ENCODE measurements around the gene SLC17A9. TPM values are rescaled to one million over a fixed set of nuclear protein-coding genes. Genes with fewer than 3 reads are reported as not detected.

The SLC17A9 gene
- total and polyA plus RNA-seq, 2 experiments from 2014 or later: 32.0 to 39.3 TPM

DNA sequence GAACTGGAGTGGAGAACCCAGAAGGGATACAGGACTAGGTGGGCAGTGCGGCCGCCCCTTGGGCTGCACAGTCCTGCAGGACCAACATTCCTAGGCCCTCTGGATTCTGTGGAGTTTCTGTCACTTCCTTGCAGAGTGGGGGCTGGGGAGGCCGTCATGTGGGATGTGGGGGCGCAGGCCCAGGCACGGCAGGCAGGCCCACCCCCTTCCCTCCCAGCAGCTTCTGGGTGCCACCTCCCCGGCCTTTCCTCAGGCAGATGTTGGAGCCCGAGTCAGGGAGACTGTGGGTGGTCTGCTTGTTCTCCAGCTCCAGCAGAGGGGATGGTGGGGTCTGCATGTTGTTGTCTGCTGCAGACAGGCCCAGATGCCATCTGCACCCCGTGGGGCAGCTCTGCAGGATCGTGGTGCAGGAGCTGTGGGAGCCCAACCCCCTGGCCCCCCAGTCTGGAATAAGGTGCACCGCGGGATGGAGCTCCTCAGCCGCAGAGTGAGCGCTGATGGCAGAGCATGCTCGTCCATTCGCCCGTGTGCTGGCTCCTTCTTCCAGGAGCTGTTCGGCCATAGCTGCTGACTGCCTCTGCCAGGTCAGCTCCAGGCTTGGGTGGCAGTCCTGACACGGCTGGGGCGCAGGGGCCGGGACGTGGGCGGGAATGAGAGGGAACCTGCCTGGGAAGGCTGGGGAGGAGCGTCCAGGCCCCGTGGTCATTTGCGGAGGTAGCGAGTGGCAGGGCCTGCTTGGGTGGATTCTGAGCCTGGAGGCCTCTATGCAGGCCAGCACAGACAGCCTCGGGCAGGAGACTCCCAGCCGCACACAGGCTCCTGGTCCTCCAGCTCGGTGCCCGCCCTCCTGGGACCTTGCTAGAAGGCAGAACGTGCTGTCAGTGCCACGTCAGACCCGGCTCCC lies 18.1 kb downstream of the SLC17A9 start:
- H3K36me3 Mint-ChIP-seq (ENCODE audit: low read depth): no peaks in the 10 kb centered on the region; the same call in 2 of the 3 replicates
- peaks cover 49% of the 10 kb centered on the region for H3K27me3 Mint-ChIP-seq (ENCODE audit: insufficient read depth, low read depth, poor library complexity)
- H3K9me2 ChIP-seq (ENCODE audit: insufficient read depth): no peaks in the 10 kb centered on the region
- H3K27ac ChIP-seq (ENCODE audit: low read depth): no peak overlapping the region
- TF ChIP-seq CTCF (conservative IDR thresholded peaks at IDR 0.05; ENCODE audit: low read depth in 2 of 2) (no peak), STAT1 (IDR thresholded peaks at IDR 0.05; ENCODE audit: unreplicated experiment) (no peak), EZH2 (IDR thresholded peaks at IDR 0.05; ENCODE audit: low read depth, unreplicated experiment) (no peak), CREB1 (CRISPR knock-in tag; IDR thresholded peaks at IDR 0.05; ENCODE audit: low read depth) (no peak), ZNF462 (CRISPR knock-in tag; IDR thresholded peaks at IDR 0.05) (no peak), JUNB (IDR thresholded peaks at IDR 0.05; ENCODE audit: unreplicated experiment) (no peak), EZH2phosphoT487 (IDR thresholded peaks at IDR 0.05; ENCODE audit: unreplicated experiment) (no peak), NANOG (IDR thresholded peaks at IDR 0.05; ENCODE audit: borderline replicate concordance) (no peak), ZNF331 (CRISPR knock-in tag; IDR thresholded peaks at IDR 0.05; ENCODE audit: low read depth) (no peak), POLR2AphosphoS5 (IDR thresholded peaks at IDR 0.05; ENCODE audit: low read depth) (no peak)
- TF ChIP-seq, protein P1, sequence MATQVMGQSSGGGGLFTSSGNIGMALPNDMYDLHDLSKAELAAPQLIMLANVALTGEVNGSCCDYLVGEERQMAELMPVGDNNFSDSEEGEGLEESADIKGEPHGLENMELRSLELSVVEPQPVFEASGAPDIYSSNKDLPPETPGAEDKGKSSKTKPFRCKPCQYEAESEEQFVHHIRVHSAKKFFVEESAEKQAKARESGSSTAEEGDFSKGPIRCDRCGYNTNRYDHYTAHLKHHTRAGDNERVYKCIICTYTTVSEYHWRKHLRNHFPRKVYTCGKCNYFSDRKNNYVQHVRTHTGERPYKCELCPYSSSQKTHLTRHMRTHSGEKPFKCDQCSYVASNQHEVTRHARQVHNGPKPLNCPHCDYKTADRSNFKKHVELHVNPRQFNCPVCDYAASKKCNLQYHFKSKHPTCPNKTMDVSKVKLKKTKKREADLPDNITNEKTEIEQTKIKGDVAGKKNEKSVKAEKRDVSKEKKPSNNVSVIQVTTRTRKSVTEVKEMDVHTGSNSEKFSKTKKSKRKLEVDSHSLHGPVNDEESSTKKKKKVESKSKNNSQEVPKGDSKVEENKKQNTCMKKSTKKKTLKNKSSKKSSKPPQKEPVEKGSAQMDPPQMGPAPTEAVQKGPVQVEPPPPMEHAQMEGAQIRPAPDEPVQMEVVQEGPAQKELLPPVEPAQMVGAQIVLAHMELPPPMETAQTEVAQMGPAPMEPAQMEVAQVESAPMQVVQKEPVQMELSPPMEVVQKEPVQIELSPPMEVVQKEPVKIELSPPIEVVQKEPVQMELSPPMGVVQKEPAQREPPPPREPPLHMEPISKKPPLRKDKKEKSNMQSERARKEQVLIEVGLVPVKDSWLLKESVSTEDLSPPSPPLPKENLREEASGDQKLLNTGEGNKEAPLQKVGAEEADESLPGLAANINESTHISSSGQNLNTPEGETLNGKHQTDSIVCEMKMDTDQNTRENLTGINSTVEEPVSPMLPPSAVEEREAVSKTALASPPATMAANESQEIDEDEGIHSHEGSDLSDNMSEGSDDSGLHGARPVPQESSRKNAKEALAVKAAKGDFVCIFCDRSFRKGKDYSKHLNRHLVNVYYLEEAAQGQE (IDR thresholded peaks at IDR 0.05; ENCODE audit: unreplicated experiment): no peak
- TF ChIP-seq, protein P2, sequence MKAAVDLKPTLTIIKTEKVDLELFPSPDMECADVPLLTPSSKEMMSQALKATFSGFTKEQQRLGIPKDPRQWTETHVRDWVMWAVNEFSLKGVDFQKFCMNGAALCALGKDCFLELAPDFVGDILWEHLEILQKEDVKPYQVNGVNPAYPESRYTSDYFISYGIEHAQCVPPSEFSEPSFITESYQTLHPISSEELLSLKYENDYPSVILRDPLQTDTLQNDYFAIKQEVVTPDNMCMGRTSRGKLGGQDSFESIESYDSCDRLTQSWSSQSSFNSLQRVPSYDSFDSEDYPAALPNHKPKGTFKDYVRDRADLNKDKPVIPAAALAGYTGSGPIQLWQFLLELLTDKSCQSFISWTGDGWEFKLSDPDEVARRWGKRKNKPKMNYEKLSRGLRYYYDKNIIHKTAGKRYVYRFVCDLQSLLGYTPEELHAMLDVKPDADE (IDR thresholded peaks at IDR 0.05): no peak
- no peak overlapping the region for H3K4me2 ChIP-seq
- H3F3A ChIP-seq (replicated peaks; ENCODE audit: low read depth): peaks cover 12% of the 10 kb centered on the region; the same call in 1 of the 2 replicates
- no peak overlapping the region for H2AFZ ChIP-seq
- no peak overlapping the region for H3K4me3 Mint-ChIP-seq
- peaks cover 29% of the 10 kb centered on the region for H3K4me1 ChIP-seq (ENCODE audit: insufficient read depth)
- no peak overlapping the region for H3K27ac Mint-ChIP-seq
- peaks cover 2% of the 10 kb centered on the region; the same call in 2 of the 3 replicates for H3K9me3 Mint-ChIP-seq
- ATAC-seq: no peak
- H3K79me2 ChIP-seq (replicated peaks; ENCODE audit: insufficient read depth): no peaks in the 10 kb centered on the region
- H4K20me1 ChIP-seq (replicated peaks; ENCODE audit: insufficient read depth): no peaks in the 10 kb centered on the region
- H3K4me1 Mint-ChIP-seq: peaks cover 31% of the 10 kb centered on the region
- no peaks in the 10 kb centered on the region for H3K36me3 ChIP-seq (ENCODE audit: insufficient read depth)
- H3K27me3 ChIP-seq (ENCODE audit: insufficient read depth): peaks cover 28% of the 10 kb centered on the region
- no peak for DNase-seq (ENCODE audit: low spot score)
- H3K4me3 ChIP-seq: no peak overlapping the region
